OCI-LY7 (cell line): ENCODE results near the gene PAX7. TPM values are rescaled to one million over a fixed set of nuclear protein-coding genes. Genes with fewer than 3 reads are reported as not detected.

Source experiments
- BruUV-seq: library from RNA; stranded (reverse); fragments of 400-500 nt; replicated peaks from 2 replicates; lab custom pipeline; 2021; lab: Mats Ljungman, UMichigan
- CTCF ChIA-PET: fragments of 300-600 bp; sonication (Branson Sonifier 250); formaldehyde crosslinking; loops from one replicate; lab custom pipeline; 2022; ENCODE audit warnings: antibody characterized with exemption; ENCODE audit not compliant: unreplicated experiment; lab: Charles Lee
- POLR2A ChIA-PET: fragments of 300-600 bp; sonication (Branson Sonifier 250); formaldehyde crosslinking; loops from one replicate; lab custom pipeline; 2022; ENCODE audit warnings: antibody characterized with exemption; lab: Charles Lee
- DNase-seq: peaks from one replicate; pipeline ENCODE4 v3.0.0-alpha.2; 2015; ENCODE audit warnings: low spot score
- H2AFZ ChIP-seq: fragments of 200-600 bp; sonication (generic), shearing (Covaris generic); 2 replicates; pipeline ENCODE4 v1.6.1; 2014; ENCODE audit warnings: mild to moderate bottlenecking, antibody characterized with exemption, low read length, moderate library complexity
- H3K27ac ChIP-seq: fragments of 200-600 bp; sonication (generic); 2 replicates; pipeline ENCODE4 v1.5.1; 2014; ENCODE audit warnings: mixed run types, low read depth, mild to moderate bottlenecking, moderate library complexity, low read length, inconsistent platforms; ENCODE audit not compliant: poor library complexity, severe bottlenecking
- H3K36me3 ChIP-seq: fragments of 200-600 bp; sonication (generic); 2 replicates; pipeline ENCODE4 v1.6.1; 2014; ENCODE audit warnings: mild to moderate bottlenecking, antibody characterized with exemption, low read length, moderate library complexity, mixed read lengths; ENCODE audit not compliant: insufficient read depth
- H3K4me1 ChIP-seq: fragments of 200-600 bp; sonication (generic); 2 replicates; pipeline ENCODE4 v1.5.1; 2014; ENCODE audit warnings: mild to moderate bottlenecking, low read length; ENCODE audit not compliant: insufficient read depth, poor library complexity, severe bottlenecking
- H3K4me2 ChIP-seq: fragments of 200-600 bp; sonication (generic); 2 replicates; pipeline ENCODE4 v1.6.1; 2014; ENCODE audit warnings: mild to moderate bottlenecking, low read length
- H3K4me3 ChIP-seq: fragments of 200-600 bp; sonication (generic); 2 replicates; pipeline ENCODE4 v1.5.1; 2014; ENCODE audit warnings: mild to moderate bottlenecking, low read depth, low read length; ENCODE audit not compliant: poor library complexity, severe bottlenecking
- H3K79me2 ChIP-seq: fragments of 200-600 bp; sonication (generic); 2 replicates; pipeline ENCODE4 v1.6.1; 2016; ENCODE audit warnings: low read depth, mild to moderate bottlenecking, low read length, moderate library complexity, mixed read lengths; ENCODE audit not compliant: insufficient read depth
- H3K9me2 ChIP-seq: fragments of 200-600 bp; sonication (generic); 2 replicates; pipeline ENCODE4 v1.6.1; 2016; ENCODE audit warnings: mild to moderate bottlenecking, low read length, mixed read lengths; ENCODE audit not compliant: insufficient read depth
- H3K9me3 ChIP-seq: fragments of 200-600 bp; sonication (generic); 2 replicates; pipeline ENCODE4 v1.6.1; 2014; ENCODE audit warnings: mild to moderate bottlenecking, mixed run types, low read length, mixed read lengths
- H4K20me1 ChIP-seq: fragments of 200-600 bp; sonication (generic); 2 replicates; pipeline ENCODE4 v1.6.1; 2014; ENCODE audit warnings: mild to moderate bottlenecking, antibody characterized with exemption, low read length, moderate library complexity, mixed read lengths; ENCODE audit not compliant: insufficient read depth
- CTCF ChIP-seq: fragments of 200-600 bp; sonication (generic); conservative IDR thresholded peaks from 2 replicates; pipeline ENCODE4 v1.5.1; 2014; ENCODE audit warnings: mild to moderate bottlenecking, antibody characterized with exemption, low read length, moderate library complexity, mixed read lengths
- EZH2phosphoT487 ChIP-seq: fragments of 200-600 bp; sonication (generic); IDR thresholded peaks from 2 replicates; pipeline ENCODE4 v1.6.1; 2018; ENCODE audit warnings: low read depth, borderline replicate concordance, mild to moderate bottlenecking, mixed run types, antibody characterized with exemption, low read length, moderate library complexity, mixed read lengths
- intact Hi-C: fragments of 100-400 bp; cut with micrococcal nuclease; formaldehyde crosslinking; loops from one replicate; pipeline ENCODE4 v1.10.0; 2022; ENCODE audit not compliant: unreplicated experiment
- total RNA-seq, 2 experiments: library from RNA; depleted of rRNA in 1 of 2; stranded (reverse); fragments of >200 nt in 1 of 2; shearing (Covaris generic) in 1 of 2; gene quantifications; 2 replicates each; pipeline ENCODE4 v1.2.3, GENCODE V29; 2014 to 2022

Gene PAX7
- total RNA-seq, 2 experiments from 2014 or later, result not detected

DNA sequence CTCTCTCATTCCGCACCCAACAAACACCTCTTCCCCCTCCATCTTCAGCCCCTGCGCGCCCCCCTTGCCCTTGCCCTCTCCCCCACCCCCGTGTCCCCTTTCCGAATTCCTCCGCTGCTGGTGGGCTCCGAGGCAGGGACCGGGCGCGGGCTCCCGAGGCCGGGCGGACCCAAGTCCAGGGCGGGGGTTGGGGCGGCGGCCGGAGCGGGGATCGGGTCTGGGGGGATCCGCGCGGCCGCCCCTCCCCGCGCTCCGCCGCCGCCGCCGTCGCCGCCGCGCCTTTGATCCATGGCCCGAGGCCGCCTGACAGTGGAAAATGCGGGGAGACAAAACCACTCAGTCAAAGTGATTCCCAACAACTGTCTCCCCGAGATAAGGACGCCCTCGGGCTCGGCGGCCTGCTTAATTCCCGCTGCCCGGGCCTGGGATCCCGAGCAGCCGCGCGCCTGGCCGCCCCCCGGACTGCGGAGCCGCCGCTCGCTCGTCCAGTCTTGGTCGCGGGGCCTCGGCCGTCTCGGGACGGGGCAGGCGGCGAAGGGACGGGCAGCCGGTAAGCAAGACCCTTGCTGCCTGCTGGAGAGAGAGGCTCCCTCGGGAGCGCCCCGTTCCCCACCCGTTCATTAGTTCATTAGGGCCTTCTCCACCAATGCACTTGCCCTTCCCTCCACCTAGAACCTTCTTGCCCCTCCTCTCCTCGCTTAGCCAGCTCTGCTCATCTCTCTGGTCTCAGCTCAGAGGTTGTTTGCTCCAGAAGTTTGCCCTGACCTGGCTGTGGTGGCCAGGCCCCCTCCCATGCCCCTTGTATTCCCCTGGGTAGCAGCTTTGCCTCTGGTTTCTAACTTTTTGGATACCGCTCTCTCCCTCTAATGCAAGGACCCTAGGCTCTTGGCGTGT lies 86.4 kb downstream of the PAX7 start:
- TF ChIP-seq EZH2phosphoT487 (no peak), CTCF (no peak)
- ChIA-PET POLR2A (no interaction called here), CTCF (no interaction called here)
- H3K79me2 ChIP-seq, result no peaks in the 10 kb centered on the region
- BruUV-seq, result no TSS peak
- intact Hi-C loops, result no loop called here
- no peak for DNase-seq
- no peaks in the 10 kb centered on the region for H3K9me3 ChIP-seq
- H2AFZ ChIP-seq, result no peak overlapping the region
- no peaks in the 10 kb centered on the region for H3K36me3 ChIP-seq
- no peak overlapping the region for H3K4me3 ChIP-seq
- no peak overlapping the region for H3K27ac ChIP-seq
- no peaks in the 10 kb centered on the region for H4K20me1 ChIP-seq
- no peaks in the 10 kb centered on the region for H3K9me2 ChIP-seq
- H3K4me1 ChIP-seq, result no peaks in the 10 kb centered on the region
- no peak overlapping the region for H3K4me2 ChIP-seq

- H3K27ac ChIP-seq, result no peak overlapping the region
- no peaks in the 10 kb centered on the region for H3K9me3 ChIP-seq
- ChIA-PET POLR2A (no interaction called here), CTCF (no interaction called here)
- intact Hi-C loops, result no loop called here
- no peaks in the 10 kb centered on the region for H3K4me1 ChIP-seq
- no peak for DNase-seq
- no peaks in the 10 kb centered on the region for H3K36me3 ChIP-seq
- BruUV-seq, result no TSS peak
- H2AFZ ChIP-seq, result no peak overlapping the region
- H3K4me3 ChIP-seq, result no peak overlapping the region
- H4K20me1 ChIP-seq, result no peaks in the 10 kb centered on the region
- H3K79me2 ChIP-seq, result no peaks in the 10 kb centered on the region
- TF ChIP-seq EZH2phosphoT487 (no peak), CTCF (no peak)
- H3K4me2 ChIP-seq, result no peak overlapping the region
- H3K9me2 ChIP-seq, result no peaks in the 10 kb centered on the region
Observed at GRCh38 chr1:18719786-18720451, 89.3 kb downstream of the PAX7 start.

DNA sequence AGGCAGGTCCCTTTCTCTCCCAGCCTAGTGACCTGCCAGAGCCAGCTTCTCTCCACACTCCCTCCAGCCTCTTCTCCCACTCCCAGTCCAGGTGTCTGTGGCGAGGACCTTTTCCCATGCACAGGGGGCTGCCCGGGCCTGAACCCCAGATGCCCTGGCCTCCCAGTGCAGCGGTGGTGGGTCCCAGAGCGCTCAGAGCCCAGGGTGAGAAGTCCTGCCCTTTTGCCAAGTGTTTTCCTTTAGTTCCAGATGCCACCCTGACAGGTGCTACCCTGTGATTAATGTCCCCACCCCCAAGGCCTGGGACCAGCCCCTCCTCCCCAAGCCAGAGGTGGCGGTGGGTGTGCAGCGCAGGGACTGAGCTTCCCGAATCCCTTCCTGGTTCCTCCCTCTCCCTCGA lies 90.4 kb downstream of the PAX7 start:
- TF ChIP-seq EZH2phosphoT487 (no peak), CTCF (no peak)
- Histone ChIP-seq H2AFZ (no peak overlapping the region), H3K9me2 (no peaks in the 10 kb centered on the region), H3K9me3 (no peaks in the 10 kb centered on the region), H3K4me2 (no peak overlapping the region), H3K27ac (no peak overlapping the region), H4K20me1 (no peaks in the 10 kb centered on the region), H3K36me3 (no peaks in the 10 kb centered on the region), H3K4me1 (no peaks in the 10 kb centered on the region), H3K79me2 (no peaks in the 10 kb centered on the region), H3K4me3 (no peak overlapping the region)
- intact Hi-C loops, result no loop called here
- no peak for DNase-seq
- BruUV-seq, result no TSS peak
- POLR2A ChIA-PET, result no interaction called here
- CTCF ChIA-PET, result no interaction called here
